Activated B cell treated with CpG ODN at 0.5 μM for 24 hours (primary cell): ENCODE measurements around the gene NPFFR2. TPM values are rescaled to one million over a fixed set of nuclear protein-coding genes. Genes with fewer than 3 reads are reported as not detected.

Experiments
- ATAC-seq: fragments of 200-7000 bp; cut with Tn5 transposase; one replicate; pipeline ENCODE4 v1.10.0; 2021; ENCODE audit warnings: low read depth, mild to moderate bottlenecking, moderate library complexity
- CTCF ChIA-PET: fragments of 350-600 bp; sonication (Branson Sonifier 250); formaldehyde crosslinking; loops from one replicate; lab custom pipeline; 2021; ENCODE audit warnings: antibody characterized with exemption; lab: Charles Lee
- POLR2A ChIA-PET: fragments of 350-600 bp; sonication (Branson Sonifier 250); formaldehyde crosslinking; loops from one replicate; lab custom pipeline; 2021; ENCODE audit warnings: antibody characterized with exemption; lab: Charles Lee
- DNase-seq: peaks from one replicate; pipeline ENCODE4 v3.0.0; 2022
- H3K27ac Mint-ChIP-seq: one replicate; pipeline ENCODE4 v1.8.0; 2020; ENCODE audit warnings: mixed read lengths
- H3K27me3 Mint-ChIP-seq: one replicate; pipeline ENCODE4 v1.8.0; 2021; ENCODE audit warnings: mixed read lengths
- H3K36me3 Mint-ChIP-seq: one replicate; pipeline ENCODE4 v1.8.0; 2021; ENCODE audit warnings: low read depth, mixed read lengths
- H3K4me1 Mint-ChIP-seq: one replicate; pipeline ENCODE4 v1.8.0; 2021; ENCODE audit warnings: mixed read lengths
- H3K4me3 Mint-ChIP-seq: one replicate; pipeline ENCODE4 v1.8.0; 2020; ENCODE audit warnings: mild to moderate bottlenecking, mixed read lengths
- H3K9me3 Mint-ChIP-seq: one replicate; pipeline ENCODE4 v1.8.0; 2020; ENCODE audit warnings: mixed read lengths
- intact Hi-C: fragments of 100-400 bp; cut with micrococcal nuclease; formaldehyde crosslinking; loops from one replicate; pipeline ENCODE4 v1.15.1; 2024
- total RNA-seq: library from RNA; stranded (reverse); gene quantifications from 2 replicates; pipeline ENCODE4 v1.2.3, GENCODE V29; 2022
- TF ChIP-seq, protein P1 (sequence below): fragments of 200-600 bp; IDR thresholded peaks from one replicate; pipeline ENCODE4 v1.8.0; 2022; ENCODE audit warnings: antibody characterized with exemption, mild to moderate bottlenecking

The NPFFR2 gene
- not detected in 2 replicates for total RNA-seq

GRCh38 chr4:72031868-72032608 is at the start of gene NPFFR2:
Gene NPFFR2 (plus strand): TSS chr4:72032000. CDS start chr4:72128592, 96,592 bp downstream.
- ATAC-seq (no peak), DNase-seq (no peak)
- TF ChIP-seq, protein P1, sequence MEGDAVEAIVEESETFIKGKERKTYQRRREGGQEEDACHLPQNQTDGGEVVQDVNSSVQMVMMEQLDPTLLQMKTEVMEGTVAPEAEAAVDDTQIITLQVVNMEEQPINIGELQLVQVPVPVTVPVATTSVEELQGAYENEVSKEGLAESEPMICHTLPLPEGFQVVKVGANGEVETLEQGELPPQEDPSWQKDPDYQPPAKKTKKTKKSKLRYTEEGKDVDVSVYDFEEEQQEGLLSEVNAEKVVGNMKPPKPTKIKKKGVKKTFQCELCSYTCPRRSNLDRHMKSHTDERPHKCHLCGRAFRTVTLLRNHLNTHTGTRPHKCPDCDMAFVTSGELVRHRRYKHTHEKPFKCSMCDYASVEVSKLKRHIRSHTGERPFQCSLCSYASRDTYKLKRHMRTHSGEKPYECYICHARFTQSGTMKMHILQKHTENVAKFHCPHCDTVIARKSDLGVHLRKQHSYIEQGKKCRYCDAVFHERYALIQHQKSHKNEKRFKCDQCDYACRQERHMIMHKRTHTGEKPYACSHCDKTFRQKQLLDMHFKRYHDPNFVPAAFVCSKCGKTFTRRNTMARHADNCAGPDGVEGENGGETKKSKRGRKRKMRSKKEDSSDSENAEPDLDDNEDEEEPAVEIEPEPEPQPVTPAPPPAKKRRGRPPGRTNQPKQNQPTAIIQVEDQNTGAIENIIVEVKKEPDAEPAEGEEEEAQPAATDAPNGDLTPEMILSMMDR = no peak
- peaks cover 8% of the 10 kb centered on the region for H3K27me3 Mint-ChIP-seq
- H3K4me3 Mint-ChIP-seq = no peak within 1 kb of the TSS
- H3K36me3 Mint-ChIP-seq = no peaks in the 10 kb centered on the region
- H3K4me1 Mint-ChIP-seq = no peaks in the 10 kb centered on the region
- intact Hi-C loops = no loop called here
- H3K9me3 Mint-ChIP-seq = no peaks in the 10 kb centered on the region
- no peak within 1 kb of the TSS for H3K27ac Mint-ChIP-seq
- ChIA-PET POLR2A (no interaction called here), CTCF (no interaction called here)

DNA sequence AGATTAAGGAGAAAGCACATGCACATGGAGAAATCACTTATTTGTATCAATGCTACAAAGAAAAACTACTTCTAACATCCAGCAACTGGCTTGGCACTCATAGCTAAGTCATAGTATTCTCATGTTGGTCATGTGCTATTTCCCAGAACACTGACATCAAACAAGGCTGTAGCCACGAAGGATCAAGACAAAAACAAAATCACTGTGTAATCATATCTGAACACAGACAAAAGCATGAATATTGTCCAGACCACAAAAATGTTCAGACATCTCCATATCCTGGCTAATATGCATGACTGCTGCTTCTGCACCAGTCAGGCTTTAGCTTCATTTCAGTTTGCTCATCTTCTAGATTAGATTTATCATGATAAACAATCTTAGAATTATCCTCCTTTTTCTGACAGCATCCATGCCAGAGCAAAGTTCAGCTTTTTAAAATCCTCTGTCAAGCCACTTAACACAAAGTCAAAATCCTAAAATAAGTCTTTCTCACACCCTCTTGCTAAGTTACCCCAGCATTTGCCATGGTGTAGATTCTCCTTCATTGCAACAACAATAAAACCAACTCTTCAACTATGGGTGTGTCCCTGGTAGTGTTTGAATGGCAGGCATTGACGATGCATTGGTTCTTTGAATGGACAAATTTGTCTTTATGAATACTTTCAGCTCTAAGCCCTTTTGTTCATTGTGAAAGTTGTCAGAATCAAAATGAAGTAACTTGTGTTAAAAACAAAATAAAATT is 39.1 kb upstream of the NPFFR2 start:
- Mint-ChIP-seq H3K4me3 (no peak overlapping the region), H3K27ac (no peak overlapping the region), H3K4me1 (no peaks in the 10 kb centered on the region), H3K9me3 (peaks cover 13% of the 10 kb centered on the region), H3K27me3 (no peaks in the 10 kb centered on the region), H3K36me3 (no peaks in the 10 kb centered on the region)
- TF ChIP-seq, protein P1 = no peak
- no peak for DNase-seq
- ATAC-seq = no peak
- intact Hi-C loops = no loop called here
- CTCF ChIA-PET = no interaction called here
- POLR2A ChIA-PET = no interaction called here

GRCh38 chr4:71994559-71994958 is 37.2 kb upstream of the NPFFR2 start:
- no peak for ATAC-seq
- TF ChIP-seq, protein P1 = no peak
- ChIA-PET POLR2A (no interaction called here), CTCF (no interaction called here)
- intact Hi-C loops = no loop called here
- Mint-ChIP-seq H3K9me3 (peaks cover 13% of the 10 kb centered on the region), H3K4me1 (no peaks in the 10 kb centered on the region), H3K36me3 (no peaks in the 10 kb centered on the region), H3K27me3 (no peaks in the 10 kb centered on the region), H3K4me3 (no peak overlapping the region), H3K27ac (no peak overlapping the region)
- no peak for DNase-seq

DNA sequence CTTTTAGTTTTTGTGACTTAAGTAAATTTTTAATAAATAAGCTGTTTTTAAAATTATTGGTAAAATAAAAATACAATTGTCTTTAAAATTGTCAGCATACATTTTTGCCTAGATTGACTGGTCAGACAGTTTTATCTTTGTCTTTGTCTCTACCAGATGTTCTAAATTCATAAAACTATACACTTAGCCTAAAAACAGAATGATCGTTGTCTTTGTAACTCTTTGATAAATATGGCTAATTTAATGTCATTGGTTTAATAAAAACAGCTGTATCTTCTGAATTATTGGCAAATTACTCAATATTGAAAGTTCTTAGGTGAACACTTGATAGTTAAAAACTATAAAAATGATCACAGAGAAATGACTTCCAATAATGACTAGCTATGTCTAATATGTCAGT is 36.5 kb upstream of the NPFFR2 start:
- intact Hi-C loops = no loop called here
- no peak for ATAC-seq
- no peaks in the 10 kb centered on the region for H3K27me3 Mint-ChIP-seq
- no peak for DNase-seq
- POLR2A ChIA-PET = no interaction called here
- H3K27ac Mint-ChIP-seq = no peak overlapping the region
- peaks cover 13% of the 10 kb centered on the region for H3K9me3 Mint-ChIP-seq
- TF ChIP-seq, protein P1 = no peak
- no peak overlapping the region for H3K4me3 Mint-ChIP-seq
- CTCF ChIA-PET = no interaction called here
- H3K36me3 Mint-ChIP-seq = no peaks in the 10 kb centered on the region
- H3K4me1 Mint-ChIP-seq = no peaks in the 10 kb centered on the region

DNA sequence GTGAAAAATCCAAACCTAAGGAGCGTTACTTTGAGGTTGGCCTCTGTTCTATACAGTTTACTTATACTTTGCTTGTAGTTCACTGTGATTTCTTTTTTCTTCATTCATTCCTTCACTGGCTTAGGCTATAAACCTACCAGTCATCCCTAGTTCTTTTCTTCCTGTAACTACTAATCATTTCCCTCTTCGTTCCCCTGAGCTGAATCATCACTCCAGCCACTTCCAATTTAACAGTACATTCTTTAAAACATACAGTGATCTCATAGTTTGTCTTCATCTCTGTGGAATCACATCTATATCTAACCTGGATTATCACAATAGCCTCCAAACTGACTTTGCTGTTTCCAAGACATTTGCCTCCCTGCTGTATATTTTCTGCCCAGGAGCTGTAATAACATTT is 25.2 kb upstream of the NPFFR2 start:
- ATAC-seq (no peak), DNase-seq (no peak)
- TF ChIP-seq, protein P1 = no peak
- no peak overlapping the region for H3K27ac Mint-ChIP-seq
- H3K4me3 Mint-ChIP-seq = no peak overlapping the region
- H3K4me1 Mint-ChIP-seq = no peaks in the 10 kb centered on the region
- ChIA-PET POLR2A (no interaction called here), CTCF (no interaction called here)
- intact Hi-C loops = no loop called here
- H3K9me3 Mint-ChIP-seq = no peaks in the 10 kb centered on the region
- H3K36me3 Mint-ChIP-seq = no peaks in the 10 kb centered on the region
- no peaks in the 10 kb centered on the region for H3K27me3 Mint-ChIP-seq
